Lower lobe of right lung (tissue), 2 donors: ENCODE measurements around the gene CAPN15. TPM values are rescaled to one million over a fixed set of nuclear protein-coding genes. Genes with fewer than 3 reads are reported as not detected.
"Not testable (repeated sequence)": the region's sequence is repeated elsewhere in the genome, so short reads cannot be mapped to it uniquely, and the experiment has no call there.

ENCODE experiments used
- ATAC-seq, 2 donors: fragments of 200-7000 bp; cut with Tn5 transposase; one replicate each; pipeline ENCODE4 v1.9.1; 2020 to 2022; ENCODE audit warnings: mild to moderate bottlenecking in 2 of 2, moderate library complexity in 2 of 2
- DNase-seq: peaks from one replicate; pipeline ENCODE4 v3.0.0-alpha.2; 2020
- H3K27ac ChIP-seq: fragments of 200-600 bp; one replicate; pipeline ENCODE4 v1.8.0; 2022
- H3K27me3 ChIP-seq: fragments of 200-600 bp; one replicate; pipeline ENCODE4 v1.8.0; 2022; ENCODE audit warnings: low read depth
- H3K36me3 ChIP-seq: fragments of 200-600 bp; one replicate; pipeline ENCODE4 v1.8.0; 2022; ENCODE audit warnings: mild to moderate bottlenecking
- H3K4me1 ChIP-seq: fragments of 200-600 bp; one replicate; pipeline ENCODE4 v1.8.0; 2022
- H3K4me3 ChIP-seq: fragments of 200-600 bp; one replicate; pipeline ENCODE4 v1.8.0; 2022; ENCODE audit warnings: mild to moderate bottlenecking
- H3K9me3 ChIP-seq: fragments of 200-600 bp; one replicate; pipeline ENCODE4 v1.8.0; 2022
- CTCF ChIP-seq: fragments of 200-600 bp; IDR thresholded peaks from one replicate; pipeline ENCODE4 v1.8.0; 2022; ENCODE audit warnings: antibody characterized with exemption, mild to moderate bottlenecking
- intact Hi-C: fragments of 100-400 bp; cut with DNase I; formaldehyde crosslinking; loops from one replicate; pipeline ENCODE4 v1.11.0; 2022
- total RNA-seq: library from RNA; stranded (reverse); fragmentation: NEBNext Ultra II Directional; extraction: Animal tissue kit (Norgen Biotek cat#: 25700); gene quantifications from one replicate; pipeline ENCODE4 v1.2.1, GENCODE V29; 2021
- donor health status: DM: no; HTN: yes; CAD: no; lungs with severe emphysema.

CAPN15 gene
- total RNA-seq, 1 donor from 2014 or later = 44.3 TPM

- H3K27me3 ChIP-seq = no peaks in the 10 kb centered on the region
- DNase-seq (peak; percentile 46), ATAC-seq (no peak)
- intact Hi-C loops = no loop called here
- H3K36me3 ChIP-seq = peaks cover 9% of the 10 kb centered on the region
- peaks cover 63% of the 10 kb centered on the region for H3K4me1 ChIP-seq
- peak overlapping the region; percentile 91 for H3K27ac ChIP-seq
- H3K4me3 ChIP-seq = no peak overlapping the region
- no peaks in the 10 kb centered on the region for H3K9me3 ChIP-seq
- TF ChIP-seq CTCF = no peak
Measured at GRCh38 chr16:593807-594206, 66.3 kb downstream of the CAPN15 start.

GRCh38 chr16:595094-595528, 67.6 kb downstream of the CAPN15 start:
- H3K4me3 ChIP-seq = no peak overlapping the region
- peaks cover 63% of the 10 kb centered on the region for H3K4me1 ChIP-seq
- peaks cover 15% of the 10 kb centered on the region for H3K36me3 ChIP-seq
- no peak overlapping the region for H3K27ac ChIP-seq
- DNase-seq (no peak), ATAC-seq (no peak)
- H3K9me3 ChIP-seq = no peaks in the 10 kb centered on the region
- TF ChIP-seq CTCF = no peak
- H3K27me3 ChIP-seq = no peaks in the 10 kb centered on the region
- intact Hi-C loops = no loop called here

- TF ChIP-seq CTCF = no peak
- ATAC-seq (no peak), DNase-seq (peak; percentile 42)
- Histone ChIP-seq H3K9me3 (no peaks in the 10 kb centered on the region), H3K36me3 (peaks cover 23% of the 10 kb centered on the region), H3K27ac (no peak overlapping the region), H3K27me3 (no peaks in the 10 kb centered on the region), H3K4me1 (peaks cover 57% of the 10 kb centered on the region), H3K4me3 (no peak overlapping the region)
- intact Hi-C loops = no loop called here
Measured at GRCh38 chr16:595942-596735, 68.6 kb downstream of the CAPN15 start.

- intact Hi-C loops = no loop called here
- no peak overlapping the region for H3K4me3 ChIP-seq
- peaks cover 51% of the 10 kb centered on the region for H3K4me1 ChIP-seq
- ATAC-seq = no peak
- H3K27me3 ChIP-seq = no peaks in the 10 kb centered on the region
- no peak for DNase-seq
- TF ChIP-seq CTCF = no peak
- H3K27ac ChIP-seq = no peak overlapping the region
- H3K36me3 ChIP-seq = peaks cover 25% of the 10 kb centered on the region
- H3K9me3 ChIP-seq = no peaks in the 10 kb centered on the region
Measured at GRCh38 chr16:596736-597060, 69.2 kb downstream of the CAPN15 start.

GRCh38 chr16:597655-598054, 70.1 kb downstream of the CAPN15 start:
- H3K36me3 ChIP-seq = peaks cover 25% of the 10 kb centered on the region
- intact Hi-C loops = not testable (repeated sequence)

GRCh38 chr16:598823-599739, 71.6 kb downstream of the CAPN15 start:
- Histone ChIP-seq H3K27me3 (no peaks in the 10 kb centered on the region), H3K4me1 (peaks cover 27% of the 10 kb centered on the region), H3K9me3 (no peaks in the 10 kb centered on the region), H3K4me3 (no peak overlapping the region), H3K27ac (no peak overlapping the region), H3K36me3 (peaks cover 25% of the 10 kb centered on the region)
- intact Hi-C loops = no loop called here
- DNase-seq = no peak
- ATAC-seq = no peak
- no peak for TF ChIP-seq CTCF

More at GRCh38 chr16:597655-598054, 70.1 kb downstream of the CAPN15 start:
- H3K4me3 ChIP-seq, H3K9me3 ChIP-seq, H3K27me3 ChIP-seq, DNase-seq, H3K27ac ChIP-seq, ATAC-seq: not testable (repeated sequence)
- peaks cover 41% of the 10 kb centered on the region for H3K4me1 ChIP-seq
